GM12865 (cell line): ENCODE results near the gene SCNN1G.

ENCODE experiments used
- DNase-seq: peaks from one replicate; pipeline ENCODE4 v3.0.0; 2010; ENCODE audit warnings: low read depth
- H3K4me3 ChIP-seq: 2 replicates; pipeline ENCODE4 v1.5.1; 2011; ENCODE audit warnings: mild to moderate bottlenecking, low read depth, low read length, control low read depth
- CTCF ChIP-seq: IDR thresholded peaks from 2 replicates; pipeline ENCODE4 v1.5.1; 2011; ENCODE audit warnings: low read length, control low read depth, low read depth, inconsistent platforms; ENCODE audit not compliant: insufficient read depth; ENCODE audit errors: missing control alignments

The SCNN1G gene

GRCh38 chr16:23163921-23164320 lies 18.6 kb upstream of the SCNN1G start:
- H3K4me3 ChIP-seq: no peak overlapping the region
- DNase-seq: no peak
- TF ChIP-seq CTCF: no peak

GRCh38 chr16:23164736-23165135 lies 17.8 kb upstream of the SCNN1G start:
- TF ChIP-seq CTCF: no peak
- no peak for DNase-seq
- no peak overlapping the region for H3K4me3 ChIP-seq

DNA sequence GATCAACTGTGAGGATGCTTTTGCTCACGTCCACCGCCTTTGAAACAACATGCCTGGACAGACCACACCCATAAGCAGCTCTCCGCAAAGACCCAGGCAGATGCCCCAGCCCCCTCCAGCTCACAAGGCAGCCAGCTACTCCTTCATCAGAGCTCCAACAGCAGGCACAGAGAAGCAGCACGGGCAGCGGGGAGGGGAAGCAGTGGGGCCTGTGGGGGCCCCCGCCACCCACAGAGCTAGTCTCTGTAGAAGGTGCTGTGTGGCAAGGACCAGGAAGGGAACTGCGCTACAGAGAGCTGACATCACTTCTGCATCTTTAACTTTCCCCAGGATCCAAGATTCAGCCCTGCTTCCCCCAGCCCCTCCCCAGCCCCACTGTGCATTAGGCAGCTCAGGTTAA lies 10.0 kb upstream of the SCNN1G start:
- no peak for TF ChIP-seq CTCF
- DNase-seq: no peak
- no peak overlapping the region for H3K4me3 ChIP-seq

DNA sequence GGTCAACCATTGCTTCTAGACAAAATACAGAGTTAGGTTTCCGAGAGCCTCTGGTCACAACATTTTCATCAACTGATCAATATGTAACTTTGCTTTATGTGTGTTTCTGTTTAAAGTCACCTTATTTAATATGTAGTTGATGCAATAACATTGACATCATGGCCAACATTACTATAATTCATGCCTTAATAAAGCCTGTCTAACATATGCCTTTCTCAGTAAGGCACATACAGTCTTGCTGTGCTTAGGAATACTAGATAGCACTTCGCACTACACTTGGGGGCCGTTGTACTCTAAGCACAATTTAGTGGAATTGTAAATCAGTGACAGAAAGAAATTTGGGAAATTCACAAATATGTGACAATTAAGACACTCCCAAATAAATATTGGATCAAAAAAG lies 9.6 kb upstream of the SCNN1G start:
- DNase-seq: no peak
- no peak for TF ChIP-seq CTCF
- no peak overlapping the region for H3K4me3 ChIP-seq

DNA sequence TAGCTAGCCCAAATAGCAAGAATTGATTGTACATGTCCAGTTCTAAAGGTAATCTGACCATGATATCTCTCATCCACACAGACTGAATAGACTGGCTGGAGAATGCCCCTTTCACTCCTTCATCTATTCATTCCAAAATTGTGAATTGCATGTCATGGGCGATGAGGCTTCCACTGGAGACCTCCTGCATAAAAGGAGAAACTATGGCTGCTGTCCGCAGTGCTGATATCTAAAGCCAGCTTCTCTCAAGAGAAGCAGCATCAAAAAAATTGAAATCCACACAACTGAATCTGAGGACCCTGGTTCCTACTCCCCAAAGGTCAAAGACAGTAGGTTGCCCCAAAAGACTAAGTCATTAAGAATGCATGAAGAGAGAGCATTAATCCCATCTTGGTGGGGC lies 7.9 kb upstream of the SCNN1G start:
- no peak for TF ChIP-seq CTCF
- DNase-seq: no peak
- H3K4me3 ChIP-seq: no peak overlapping the region

DNA sequence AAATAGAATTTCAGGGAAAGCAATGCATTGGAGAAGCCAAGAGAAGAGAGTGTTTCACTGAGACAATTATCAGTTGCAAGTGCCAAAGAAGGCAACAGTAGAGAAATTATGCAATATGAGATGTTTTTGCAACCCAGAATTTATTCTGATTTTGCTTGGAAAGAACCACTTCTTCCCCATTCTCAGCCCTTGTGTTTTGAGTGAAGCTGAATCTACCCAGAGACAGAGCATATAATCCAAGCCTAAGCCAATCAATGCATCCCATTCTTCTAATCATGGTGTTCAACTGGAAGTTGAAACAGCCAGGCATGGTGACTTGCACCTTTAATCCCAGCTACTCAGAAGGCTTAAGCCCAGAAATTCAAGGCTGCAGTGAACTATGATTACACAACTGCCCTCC lies 6.9 kb upstream of the SCNN1G start:
- no peak for DNase-seq
- no peak for TF ChIP-seq CTCF
- H3K4me3 ChIP-seq: no peak overlapping the region

GRCh38 chr16:23181506-23181905 lies 1.0 kb upstream of the SCNN1G start:
- DNase-seq: no peak
- H3K4me3 ChIP-seq: no peak overlapping the region
- TF ChIP-seq CTCF: no peak
